Thoracic aorta (tissue), 2 donors: Measurements from ENCODE around the gene LAMA4. TPM values are rescaled to one million over a fixed set of nuclear protein-coding genes. Genes with fewer than 3 reads are reported as not detected.

Experiments used
- ATAC-seq: fragments of 150-250 bp; one replicate; pipeline ENCODE4 v1.8.0; 2017; ENCODE audit warnings: low read depth; ENCODE audit not compliant: insufficient number of reproducible peaks, low FRiP score
- DNase-seq: peaks from one replicate; pipeline ENCODE4 v3.0.0-alpha.2; 2020; ENCODE audit warnings: low spot score
- H3K27ac ChIP-seq, 2 donors: fragments of 200-600 bp; sonication (generic); 1 replicate in 1 of 2; 2 replicates in 1 of 2; pipeline ENCODE4 v1.5.1; 2016; ENCODE audit warnings: mild to moderate bottlenecking in 2 of 2, moderate library complexity in 2 of 2
- H3K27me3 ChIP-seq: fragments of 200-600 bp; sonication (generic); replicated peaks from 2 replicates; pipeline ENCODE4 v1.6.0; 2016; ENCODE audit warnings: mild to moderate bottlenecking; ENCODE audit not compliant: insufficient read depth
- H3K36me3 ChIP-seq: fragments of 200-600 bp; sonication (generic); one replicate; pipeline ENCODE4 v1.5.1; 2016
- H3K4me1 ChIP-seq, 2 donors: fragments of 200-600 bp; sonication (generic); 1 replicate in 1 of 2; 2 replicates in 1 of 2; pipeline versions ENCODE4 v1.5.1 to v1.6.0; 2016; ENCODE audit warnings: low read depth in 2 of 2, mild to moderate bottlenecking in 1 of 2; ENCODE audit not compliant: control insufficient read depth in 1 of 2
- H3K4me3 ChIP-seq: fragments of 200-600 bp; sonication (generic); 2 replicates; pipeline ENCODE4 v1.5.1; 2016; ENCODE audit warnings: mild to moderate bottlenecking
- H3K9me3 ChIP-seq: fragments of 200-600 bp; sonication (generic); 2 replicates; pipeline ENCODE4 v1.5.1; 2016
- total RNA-seq, 2 donors: library from RNA; depleted of rRNA; stranded (reverse); fragments of >200 nt; gene quantifications; one replicate each; pipeline versions ENCODE4 v1.1.0 to v1.2.3, GENCODE V29; 2016
- TF ChIP-seq, protein P1 (sequence below): fragments of 200-600 bp; sonication (generic); IDR thresholded peaks from one replicate; pipeline ENCODE4 v1.5.1; 2019; ENCODE audit warnings: antibody characterized with exemption

Gene LAMA4
- total RNA-seq, 2 donors from 2014 or later, result 34.9 to 66.7 TPM

DNA sequence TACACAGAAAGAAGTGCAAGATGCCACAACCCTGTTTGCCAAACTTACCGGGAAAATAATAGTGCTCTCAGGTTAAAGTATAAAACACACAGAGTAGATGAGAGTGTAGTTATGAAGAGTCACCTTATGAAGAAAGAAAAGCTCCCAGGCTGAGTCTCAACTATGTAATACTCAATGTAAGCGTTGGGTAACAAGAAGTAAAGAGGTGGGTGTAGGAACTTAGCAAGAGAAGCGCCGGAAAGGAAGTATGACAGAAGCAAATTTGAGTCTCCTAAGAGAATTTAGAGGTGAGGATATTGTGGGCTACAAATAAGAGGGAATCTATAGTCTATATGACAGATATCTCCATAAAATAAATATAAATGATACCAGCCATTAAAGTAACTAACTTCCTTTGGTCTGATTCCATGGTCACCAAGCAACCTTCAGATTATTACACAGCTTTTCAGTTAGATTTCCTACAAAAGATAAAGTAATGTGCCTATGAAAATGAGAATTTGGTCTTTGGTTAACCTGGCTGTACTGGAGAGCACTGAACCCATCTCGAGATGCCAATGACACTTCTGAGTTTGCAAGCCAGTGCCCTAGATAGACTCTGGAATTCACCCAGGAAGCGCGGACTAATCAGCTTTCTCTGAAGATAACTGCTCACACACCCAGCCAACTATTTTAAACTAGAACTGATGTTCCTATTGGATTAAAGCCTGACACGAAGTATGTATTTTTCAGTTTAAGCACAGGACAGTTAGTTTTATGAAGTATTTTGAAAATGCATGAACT lies 168.9 kb downstream of the LAMA4 start:
- peaks cover 2% of the 10 kb centered on the region for H3K36me3 ChIP-seq
- ATAC-seq, result no peak
- no peak overlapping the region for H3K27ac ChIP-seq
- H3K4me3 ChIP-seq, result no peak overlapping the region
- peaks cover 5 to 12% of the 10 kb centered on the region in 2 donors for H3K4me1 ChIP-seq
- DNase-seq, result no peak
- H3K9me3 ChIP-seq, result no peaks in the 10 kb centered on the region
- TF ChIP-seq, protein P1, sequence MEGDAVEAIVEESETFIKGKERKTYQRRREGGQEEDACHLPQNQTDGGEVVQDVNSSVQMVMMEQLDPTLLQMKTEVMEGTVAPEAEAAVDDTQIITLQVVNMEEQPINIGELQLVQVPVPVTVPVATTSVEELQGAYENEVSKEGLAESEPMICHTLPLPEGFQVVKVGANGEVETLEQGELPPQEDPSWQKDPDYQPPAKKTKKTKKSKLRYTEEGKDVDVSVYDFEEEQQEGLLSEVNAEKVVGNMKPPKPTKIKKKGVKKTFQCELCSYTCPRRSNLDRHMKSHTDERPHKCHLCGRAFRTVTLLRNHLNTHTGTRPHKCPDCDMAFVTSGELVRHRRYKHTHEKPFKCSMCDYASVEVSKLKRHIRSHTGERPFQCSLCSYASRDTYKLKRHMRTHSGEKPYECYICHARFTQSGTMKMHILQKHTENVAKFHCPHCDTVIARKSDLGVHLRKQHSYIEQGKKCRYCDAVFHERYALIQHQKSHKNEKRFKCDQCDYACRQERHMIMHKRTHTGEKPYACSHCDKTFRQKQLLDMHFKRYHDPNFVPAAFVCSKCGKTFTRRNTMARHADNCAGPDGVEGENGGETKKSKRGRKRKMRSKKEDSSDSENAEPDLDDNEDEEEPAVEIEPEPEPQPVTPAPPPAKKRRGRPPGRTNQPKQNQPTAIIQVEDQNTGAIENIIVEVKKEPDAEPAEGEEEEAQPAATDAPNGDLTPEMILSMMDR, result no peak
- H3K27me3 ChIP-seq, result no peaks in the 10 kb centered on the region

DNA sequence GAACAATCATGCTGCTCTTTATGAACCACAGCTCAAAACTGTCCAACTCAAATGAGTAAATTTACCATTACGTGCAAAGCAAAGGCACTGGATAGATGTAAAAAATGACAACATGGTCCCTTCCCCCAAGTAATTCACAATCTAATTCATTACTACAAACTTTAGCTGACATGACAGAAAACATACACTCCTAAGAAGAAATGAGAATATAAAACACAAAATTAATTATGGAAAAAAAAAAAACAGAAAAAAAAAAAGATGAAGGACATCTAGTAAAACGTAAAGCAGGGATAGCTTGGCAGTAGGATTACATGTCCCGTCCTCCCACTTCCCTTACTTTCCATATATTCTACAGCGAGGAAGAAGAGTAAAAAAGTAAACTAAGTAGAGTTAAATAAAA lies 172.8 kb downstream of the LAMA4 start:
- no peak overlapping the region for H3K4me3 ChIP-seq
- TF ChIP-seq, protein P1, result no peak
- peaks cover 2% of the 10 kb centered on the region for H3K36me3 ChIP-seq
- H3K9me3 ChIP-seq, result no peaks in the 10 kb centered on the region
- no peaks in the 10 kb centered on the region for H3K27me3 ChIP-seq
- DNase-seq, result no peak
- H3K4me1 ChIP-seq, result peaks cover 5 to 12% of the 10 kb centered on the region in 2 donors
- no peak for ATAC-seq
- H3K27ac ChIP-seq, result no peak overlapping the region

DNA sequence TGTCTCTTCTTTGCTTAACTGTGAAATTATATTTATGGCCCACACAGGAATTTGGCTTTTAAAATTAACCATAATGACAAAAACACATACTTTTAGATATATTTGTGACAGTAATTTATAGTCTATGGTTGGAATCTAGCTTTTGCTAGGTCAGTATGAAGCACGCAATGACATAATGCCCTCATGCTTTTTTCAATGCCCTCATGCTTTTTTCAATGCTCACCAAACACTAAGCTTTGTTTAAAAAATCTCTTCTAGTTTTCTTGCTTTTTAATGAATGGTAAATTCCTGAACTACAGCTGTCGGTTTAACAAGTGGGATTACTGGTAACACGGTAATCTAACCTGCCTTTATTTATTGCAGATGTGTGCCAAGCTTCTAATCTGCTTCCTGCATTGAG lies 187.8 kb downstream of the LAMA4 start:
- peaks cover 7% of the 10 kb centered on the region for H3K36me3 ChIP-seq
- no peaks in the 10 kb centered on the region for H3K9me3 ChIP-seq
- H3K27ac ChIP-seq, result no peak overlapping the region
- no peak for ATAC-seq
- TF ChIP-seq, protein P1, result no peak
- H3K4me3 ChIP-seq, result no peak overlapping the region
- no peaks in the 10 kb centered on the region for H3K4me1 ChIP-seq
- DNase-seq, result no peak
- H3K27me3 ChIP-seq, result no peaks in the 10 kb centered on the region

DNA sequence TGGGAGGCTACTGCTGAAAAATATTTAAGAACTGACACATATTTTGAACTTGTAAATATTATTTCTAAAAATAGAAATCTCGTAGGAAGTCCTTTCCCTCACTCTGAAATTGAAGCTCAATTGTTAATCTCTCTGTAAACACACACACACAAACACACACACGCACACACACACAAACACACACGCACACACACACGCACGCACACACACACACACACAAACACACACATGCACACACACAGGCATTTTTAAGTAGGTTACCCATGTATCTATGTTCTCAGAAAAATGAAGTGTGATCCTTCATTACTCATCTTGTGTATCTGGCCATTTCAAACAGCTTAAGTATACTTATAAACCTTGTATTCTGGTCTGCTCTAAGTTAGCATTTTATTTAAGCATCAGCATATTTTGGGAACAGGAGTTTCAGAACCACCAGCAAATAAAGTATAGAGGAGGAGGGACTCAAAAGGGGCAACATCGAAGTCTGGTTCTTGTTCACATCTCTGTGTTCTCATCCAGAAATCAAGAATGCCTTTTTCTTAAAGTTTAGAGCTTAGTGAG lies 188.9 kb downstream of the LAMA4 start:
- Histone ChIP-seq H3K27ac (no peak overlapping the region), H3K4me1 (no peaks in the 10 kb centered on the region), H3K27me3 (no peaks in the 10 kb centered on the region), H3K36me3 (peaks cover 3% of the 10 kb centered on the region), H3K9me3 (no peaks in the 10 kb centered on the region), H3K4me3 (no peak overlapping the region)
- DNase-seq (no peak), ATAC-seq (no peak)
- TF ChIP-seq, protein P1, result no peak

DNA sequence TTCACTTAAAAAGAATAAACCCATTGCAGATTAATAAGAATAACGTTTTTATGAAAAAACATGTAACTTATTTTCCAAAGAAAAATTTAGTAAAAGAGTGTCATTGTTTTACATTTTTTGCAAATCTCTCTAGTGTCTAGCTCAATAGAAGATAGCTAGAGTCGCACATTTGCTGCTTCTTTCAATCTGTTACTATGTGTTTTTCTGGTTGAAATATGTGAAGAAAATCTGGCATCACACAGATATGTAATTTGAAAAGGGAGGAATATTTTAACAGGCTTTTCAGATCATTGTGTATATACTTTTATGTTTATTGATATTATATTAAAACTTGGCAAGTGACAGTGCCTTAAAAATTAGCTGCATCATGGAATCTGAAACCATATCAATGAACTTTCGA lies 191.4 kb downstream of the LAMA4 start:
- Histone ChIP-seq H3K4me1 (no peaks in the 10 kb centered on the region), H3K36me3 (no peaks in the 10 kb centered on the region), H3K4me3 (no peak overlapping the region), H3K27ac (no peak overlapping the region), H3K27me3 (no peaks in the 10 kb centered on the region), H3K9me3 (no peaks in the 10 kb centered on the region)
- TF ChIP-seq, protein P1, result no peak
- no peak for ATAC-seq
- DNase-seq, result no peak
